ENCODE measurements around the gene BCAR3. TPM values are rescaled to one million over a fixed set of nuclear protein-coding genes. Genes with fewer than 3 reads are reported as not detected.

The BCAR3 gene
- total RNA-seq, 1 donor from 2014 or later = 59.5 TPM

DNA sequence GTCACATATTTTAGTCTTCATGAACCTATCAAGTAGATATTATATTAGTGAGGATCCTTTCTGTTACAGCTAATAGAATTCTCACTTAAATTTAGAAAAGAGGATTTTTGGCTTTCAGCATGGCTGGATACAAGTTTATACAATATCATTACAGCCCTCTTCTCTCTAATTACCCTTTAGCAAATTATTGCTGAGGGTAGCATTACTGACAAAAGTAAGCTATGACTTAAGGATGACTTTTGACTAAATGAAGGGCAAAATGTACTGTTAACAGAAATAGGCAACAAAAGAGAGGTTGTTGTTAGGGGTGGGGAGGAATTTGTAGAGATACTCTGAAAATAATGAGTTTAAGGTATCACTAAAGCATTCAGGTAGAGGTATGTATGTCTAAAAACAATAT is 148.0 kb downstream of the BCAR3 start:
- no peaks in the 10 kb centered on the region for H3K27me3 Mint-ChIP-seq
- intact Hi-C loops (cut with micrococcal nuclease) = no loop called here
- DNase-seq (no peak), ATAC-seq (ENCODE audit: low read depth) (no peak)
- ChIA-PET POLR2A (no interaction called here), CTCF (no interaction called here)
- no peak overlapping the region for H3K4me3 Mint-ChIP-seq
- peaks cover 10% of the 10 kb centered on the region for H3K36me3 Mint-ChIP-seq (ENCODE audit: low read depth)
- TF ChIP-seq CTCF (IDR thresholded peaks at IDR 0.05) = no peak
- H3K27ac Mint-ChIP-seq = no peak overlapping the region
- no peaks in the 10 kb centered on the region for H3K9me3 Mint-ChIP-seq
- no peaks in the 10 kb centered on the region for H3K4me1 Mint-ChIP-seq

GRCh38 chr1:93532780-93533378 is 148.8 kb downstream of the BCAR3 start:
- Mint-ChIP-seq H3K4me3 (no peak overlapping the region), H3K4me1 (peaks cover 2% of the 10 kb centered on the region), H3K9me3 (no peaks in the 10 kb centered on the region), H3K27me3 (no peaks in the 10 kb centered on the region), H3K27ac (no peak overlapping the region), H3K36me3 (ENCODE audit: low read depth) (peaks cover 10% of the 10 kb centered on the region)
- CTCF ChIA-PET = interaction anchor here (0.6 kb wide), 1 partner anchor 209 kb away, joined by 3 read pairs; no protein-coding TSS in a partner anchor
- ATAC-seq (ENCODE audit: low read depth) (no peak), DNase-seq (no peak)
- POLR2A ChIA-PET = no interaction called here
- no peak for TF ChIP-seq CTCF (IDR thresholded peaks at IDR 0.05)
- intact Hi-C loops (cut with micrococcal nuclease) = no loop called here

- CTCF ChIA-PET = no interaction called here
- H3K36me3 Mint-ChIP-seq (ENCODE audit: low read depth) = peaks cover 10% of the 10 kb centered on the region
- POLR2A ChIA-PET = no interaction called here
- no peak overlapping the region for H3K4me3 Mint-ChIP-seq
- intact Hi-C loops (cut with micrococcal nuclease) = no loop called here
- no peaks in the 10 kb centered on the region for H3K27me3 Mint-ChIP-seq
- TF ChIP-seq CTCF (IDR thresholded peaks at IDR 0.05) = no peak
- DNase-seq = no peak
- peaks cover 2% of the 10 kb centered on the region for H3K4me1 Mint-ChIP-seq
- no peak overlapping the region for H3K27ac Mint-ChIP-seq
- no peak for ATAC-seq (ENCODE audit: low read depth)
- no peaks in the 10 kb centered on the region for H3K9me3 Mint-ChIP-seq
Observed at GRCh38 chr1:93531193-93531592, 150.4 kb downstream of the BCAR3 start.

DNA sequence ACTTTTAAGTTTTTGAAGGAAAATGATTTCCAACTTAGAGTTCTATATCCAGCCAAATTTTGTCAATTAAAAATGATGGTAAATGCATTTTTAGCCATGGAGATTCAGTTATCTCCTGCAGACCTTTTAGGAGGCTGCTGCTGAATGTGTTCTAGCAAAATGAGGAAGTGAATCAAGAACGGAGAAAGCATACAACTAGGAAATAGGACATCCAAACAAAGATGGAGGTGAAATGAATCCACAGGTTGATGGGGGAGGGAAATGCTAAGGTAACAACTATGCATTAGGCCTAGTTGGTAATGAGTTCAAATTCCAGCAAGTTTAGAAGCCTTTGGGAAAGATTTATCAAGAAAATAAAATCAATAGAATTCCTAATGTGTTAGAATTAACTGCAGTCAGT is 153.2 kb downstream of the BCAR3 start:
- H3K4me1 Mint-ChIP-seq = peaks cover 2% of the 10 kb centered on the region
- H3K27me3 Mint-ChIP-seq = no peaks in the 10 kb centered on the region
- no peak for TF ChIP-seq CTCF (IDR thresholded peaks at IDR 0.05)
- no peaks in the 10 kb centered on the region for H3K9me3 Mint-ChIP-seq
- ChIA-PET CTCF (no interaction called here), POLR2A (no interaction called here)
- peaks cover 10% of the 10 kb centered on the region for H3K36me3 Mint-ChIP-seq (ENCODE audit: low read depth)
- ATAC-seq (ENCODE audit: low read depth) = no peak
- intact Hi-C loops (cut with micrococcal nuclease) = no loop called here
- no peak overlapping the region for H3K27ac Mint-ChIP-seq
- DNase-seq = no peak
- no peak overlapping the region for H3K4me3 Mint-ChIP-seq

DNA sequence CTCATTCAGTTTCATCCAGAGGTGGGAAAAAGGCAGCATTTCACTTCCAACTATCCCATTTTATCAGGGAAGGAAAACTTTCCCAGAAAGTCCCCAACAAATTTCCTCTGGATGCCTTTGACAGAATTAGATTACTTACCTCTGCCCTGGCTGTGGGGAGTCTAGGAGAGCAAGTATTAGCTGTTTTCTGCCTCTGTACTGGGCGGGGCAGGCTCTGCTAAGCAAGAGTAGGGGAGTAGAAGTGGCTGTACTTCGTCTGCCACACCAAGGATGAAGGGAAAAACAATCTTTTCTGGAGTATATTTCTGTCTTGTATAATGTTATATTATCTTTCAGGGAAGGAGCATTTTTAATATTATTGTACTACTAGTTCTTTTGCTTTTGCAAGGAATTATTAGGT is 155.2 kb downstream of the BCAR3 start:
- Mint-ChIP-seq H3K4me1 (peaks cover 2% of the 10 kb centered on the region), H3K27me3 (no peaks in the 10 kb centered on the region), H3K27ac (no peak overlapping the region), H3K4me3 (no peak overlapping the region), H3K36me3 (ENCODE audit: low read depth) (peaks cover 5% of the 10 kb centered on the region), H3K9me3 (no peaks in the 10 kb centered on the region)
- no peak for TF ChIP-seq CTCF (IDR thresholded peaks at IDR 0.05)
- ATAC-seq (ENCODE audit: low read depth) (no peak), DNase-seq (no peak)
- CTCF ChIA-PET = no interaction called here
- POLR2A ChIA-PET = no interaction called here
- intact Hi-C loops (cut with micrococcal nuclease) = no loop called here

Data from activated B cell treated with CpG ODN at 0.5 μM for 24 hours (primary cell).